CD4-positive, alpha-beta T cell (primary cell): ENCODE measurements around the gene SFMBT1. TPM values are rescaled to one million over a fixed set of nuclear protein-coding genes. Genes with fewer than 3 reads are reported as not detected.

Experiments used
- ATAC-seq: fragments of 200-7000 bp; cut with Tn5 transposase; one replicate; pipeline ENCODE4 v1.10.0; 2022; ENCODE audit warnings: mild to moderate bottlenecking; ENCODE audit not compliant: poor library complexity
- CTCF ChIA-PET: fragments of 350-600 bp; sonication (Branson Sonifier 250); formaldehyde crosslinking; loops from one replicate; lab custom pipeline; 2021; ENCODE audit warnings: antibody characterized with exemption, inconsistent platforms; lab: Charles Lee
- POLR2A ChIA-PET: fragments of 350-600 bp; sonication (Branson Sonifier 250); formaldehyde crosslinking; loops from one replicate; lab custom pipeline; 2021; ENCODE audit warnings: antibody characterized with exemption, inconsistent platforms; lab: Charles Lee
- DNase-seq, 14 experiments: peaks; one replicate each; pipeline ENCODE4 v3.0.0-alpha.2; 2013 to 2020; ENCODE audit warnings: mixed read lengths in 2 of 14
- H3K27ac ChIP-seq, 2 donors: one replicate each; pipeline versions ENCODE4 v1.5.1 to v1.7.0; 2013; ENCODE audit warnings: low read length in 2 of 2, low read depth in 1 of 2, mild to moderate bottlenecking in 1 of 2
- H3K27me3 ChIP-seq, 2 experiments: 1 replicate in 1 of 2; 2 replicates in 1 of 2; pipeline versions ENCODE4 v1.6.1 to v1.7.0; 2013; ENCODE audit warnings: low read length in 2 of 2, control low read depth in 1 of 2, mild to moderate bottlenecking in 1 of 2, moderate library complexity in 1 of 2; ENCODE audit not compliant: insufficient read depth in 2 of 2, control insufficient read depth in 1 of 2
- H3K36me3 ChIP-seq: one replicate; pipeline ENCODE4 v1.6.1; 2013; ENCODE audit warnings: low read length, control low read depth; ENCODE audit not compliant: insufficient read depth
- H3K4me1 ChIP-seq: one replicate; pipeline ENCODE4 v1.6.1; 2013; ENCODE audit warnings: low read length, control low read depth; ENCODE audit not compliant: insufficient read depth
- H3K4me3 ChIP-seq: one replicate; pipeline ENCODE4 v1.5.1; 2013; ENCODE audit warnings: mild to moderate bottlenecking, low read length, moderate library complexity
- H3K9me3 ChIP-seq, 2 experiments: 1 replicate in 1 of 2; 2 replicates in 1 of 2; pipeline versions ENCODE4 v1.6.1 to v1.7.0; 2013; ENCODE audit warnings: low read length in 2 of 2, mild to moderate bottlenecking in 2 of 2, control low read depth in 1 of 2, moderate library complexity in 1 of 2; ENCODE audit not compliant: control insufficient read depth in 1 of 2, insufficient read depth in 1 of 2
- H3K27ac Mint-ChIP-seq: one replicate; pipeline ENCODE4 v1.8.0; 2020; ENCODE audit warnings: mixed read lengths
- H3K27me3 Mint-ChIP-seq: one replicate; pipeline ENCODE4 v1.8.0; 2021; ENCODE audit warnings: mixed read lengths
- H3K36me3 Mint-ChIP-seq: one replicate; pipeline ENCODE4 v1.8.0; 2021; ENCODE audit warnings: low read depth, mixed read lengths
- H3K4me1 Mint-ChIP-seq: one replicate; pipeline ENCODE4 v1.8.0; 2021; ENCODE audit warnings: low read depth, mixed read lengths
- H3K4me3 Mint-ChIP-seq: one replicate; pipeline ENCODE4 v1.8.0; 2020; ENCODE audit warnings: mild to moderate bottlenecking, mixed read lengths
- H3K9me3 Mint-ChIP-seq: one replicate; pipeline ENCODE4 v1.8.0; 2020; ENCODE audit warnings: mixed read lengths
- CTCF ChIP-seq: fragments of 200-600 bp; IDR thresholded peaks from one replicate; pipeline ENCODE4 v1.8.0; 2022; ENCODE audit warnings: antibody characterized with exemption, mild to moderate bottlenecking
- intact Hi-C, 2 experiments: fragments of 100-400 bp; cut with DNase I in 1 of 2; cut with micrococcal nuclease in 1 of 2; formaldehyde crosslinking; loops; one replicate each; pipeline versions ENCODE4 v1.15.1 to v1.9.0; 2023 to 2025; cut with DNase I, micrococcal nuclease
- total RNA-seq, 174 experiments: library from RNA in 2 of 174; stranded (reverse) in 2 of 174; gene quantifications; one replicate each; pipeline ENCODE4 v1.2.3 and lab custom pipeline; 2021 to 2026

Gene SFMBT1
- total RNA-seq, 2 experiments from 2014 or later: 54.3 to 55.9 TPM

- ChIA-PET POLR2A (interaction anchor here (1.3 kb wide), 1 partner anchor 28 kb away, joined by 3 read pairs; no protein-coding TSS in a partner anchor), CTCF (no interaction called here)
- no peak overlapping the region for H3K4me3 ChIP-seq
- Mint-ChIP-seq H3K4me1 (peaks cover 24% of the 10 kb centered on the region), H3K27me3 (no peaks in the 10 kb centered on the region), H3K4me3 (peak overlapping the region; percentile 68), H3K36me3 (no peaks in the 10 kb centered on the region), H3K9me3 (no peaks in the 10 kb centered on the region), H3K27ac (peak overlapping the region; percentile 73)
- H3K27ac ChIP-seq: no peak overlapping the region
- H3K36me3 ChIP-seq: no peaks in the 10 kb centered on the region
- intact Hi-C loops: loop anchor here (5.0 kb wide), 3 partner anchors 43 to 603 kb away; no protein-coding TSS in a partner anchor
- no peak for ATAC-seq
- H3K4me1 ChIP-seq: peaks cover 25% of the 10 kb centered on the region
- no peak for TF ChIP-seq CTCF
- H3K27me3 ChIP-seq: no peaks in the 10 kb centered on the region
- no peaks in the 10 kb centered on the region for H3K9me3 ChIP-seq
- DNase-seq: no peak
These were observed 29.2 kb upstream of the SFMBT1 start for GRCh38 chr3:53074761-53075742.

- ChIA-PET CTCF (no interaction called here), POLR2A (no interaction called here)
- H3K27ac ChIP-seq: no peak overlapping the region
- TF ChIP-seq CTCF: no peak
- H3K36me3 Mint-ChIP-seq: no peaks in the 10 kb centered on the region
- H3K9me3 ChIP-seq: no peaks in the 10 kb centered on the region
- no peaks in the 10 kb centered on the region for H3K36me3 ChIP-seq
- no peak for ATAC-seq
- no peaks in the 10 kb centered on the region for H3K27me3 ChIP-seq
- peaks cover 25% of the 10 kb centered on the region for H3K4me1 ChIP-seq
- H3K27ac Mint-ChIP-seq: peak overlapping the region; percentile 73
- peaks cover 24% of the 10 kb centered on the region for H3K4me1 Mint-ChIP-seq
- intact Hi-C loops: loop anchor here (5.0 kb wide), 3 partner anchors 42 to 602 kb away; no protein-coding TSS in a partner anchor
- no peaks in the 10 kb centered on the region for H3K9me3 Mint-ChIP-seq
- H3K27me3 Mint-ChIP-seq: no peaks in the 10 kb centered on the region
- H3K4me3 Mint-ChIP-seq: peak overlapping the region; percentile 68
- DNase-seq: no peak
- no peak overlapping the region for H3K4me3 ChIP-seq
These were observed 28.5 kb upstream of the SFMBT1 start for GRCh38 chr3:53074366-53074696.

GRCh38 chr3:53073553-53074365 lies 27.9 kb upstream of the SFMBT1 start:
- no peaks in the 10 kb centered on the region for H3K27me3 Mint-ChIP-seq
- DNase-seq (peak in 1 of 14 experiments; percentile 11), ATAC-seq (no peak)
- H3K27ac Mint-ChIP-seq: peak overlapping the region; percentile 96
- POLR2A ChIA-PET: interaction anchor here (1.0 to 3.2 kb wide), 4 partner anchors 24 to 29 kb away, joined by 3 to 22 read pairs (median 5); partner anchors contain the start of gene SFMBT1
- H3K4me1 Mint-ChIP-seq: peaks cover 24% of the 10 kb centered on the region
- CTCF ChIA-PET: no interaction called here
- H3K9me3 Mint-ChIP-seq: no peaks in the 10 kb centered on the region
- no peak for TF ChIP-seq CTCF
- H3K4me3 ChIP-seq: peak overlapping the region; percentile 68
- H3K36me3 Mint-ChIP-seq: no peaks in the 10 kb centered on the region
- no peaks in the 10 kb centered on the region for H3K27me3 ChIP-seq
- H3K27ac ChIP-seq: peak overlapping the region; percentile 73 to 86
- intact Hi-C loops: loop anchor here (2.0 to 5.0 kb wide), 5 partner anchors 41 to 601 kb away; no protein-coding TSS in a partner anchor
- H3K4me1 ChIP-seq: peaks cover 25% of the 10 kb centered on the region
- H3K36me3 ChIP-seq: no peaks in the 10 kb centered on the region
- H3K4me3 Mint-ChIP-seq: peak overlapping the region; percentile 95
- no peaks in the 10 kb centered on the region for H3K9me3 ChIP-seq
